ENCODE data around the gene GALNT1. TPM values are rescaled to one million over a fixed set of nuclear protein-coding genes. Genes with fewer than 3 reads are reported as not detected.

Gene GALNT1
- total RNA-seq, 6 donors from 2014 or later, result 15.0 to 70.9 (median 38.3) TPM

GRCh38 chr18:35697869-35698268 lies 116.3 kb downstream of the GALNT1 start:
- Histone ChIP-seq H3K4me1 (no peaks in the 10 kb centered on the region), H3K27me3 (no peaks in the 10 kb centered on the region)

GRCh38 chr18:35703043-35703688 lies 121.6 kb downstream of the GALNT1 start:
- no peak for DNase-seq
- H3K36me3 ChIP-seq, result peaks cover 0 to 23% (median 7%) of the 10 kb centered on the region in 4 donors
- no peak overlapping the region for H3K4me3 ChIP-seq
- ATAC-seq (ENCODE audit: low FRiP score in 2 of 2), result no peak
- no peaks in the 10 kb centered on the region for H3K9me3 ChIP-seq
- H3K4me1 ChIP-seq, result no peaks in the 10 kb centered on the region
- no peak overlapping the region for H3K27ac ChIP-seq
- H3K27me3 ChIP-seq, result no peaks in the 10 kb centered on the region
- TF ChIP-seq EP300 (IDR thresholded peaks at IDR 0.05) (no peak), POLR2AphosphoS5 (IDR thresholded peaks at IDR 0.05) (no peak), POLR2A (IDR thresholded peaks at IDR 0.05) (no peak), CTCF (IDR thresholded peaks at IDR 0.05) (no peak)

More at GRCh38 chr18:35697869-35698268, 116.3 kb downstream of the GALNT1 start:
- no peak for TF ChIP-seq POLR2A (IDR thresholded peaks at IDR 0.05)
- TF ChIP-seq CTCF (IDR thresholded peaks at IDR 0.05), result no peak
- TF ChIP-seq EP300 (IDR thresholded peaks at IDR 0.05), result no peak
- no peak for TF ChIP-seq POLR2AphosphoS5 (IDR thresholded peaks at IDR 0.05)
- ATAC-seq (ENCODE audit: low FRiP score in 2 of 2), result no peak
- no peak for DNase-seq
- no peaks in the 10 kb centered on the region for H3K9me3 ChIP-seq
- H3K4me3 ChIP-seq, result no peak overlapping the region
- H3K36me3 ChIP-seq, result peaks cover 0 to 9% (median 0%) of the 10 kb centered on the region in 4 donors
- WGBS, 2 donors, result 83 to 96% methylated on average over 7 of the region's 7 CpGs
- no peak overlapping the region for H3K27ac ChIP-seq

GRCh38 chr18:35705988-35706387 lies 124.4 kb downstream of the GALNT1 start:
- H3K27ac ChIP-seq, result no peak overlapping the region
- H3K9me3 ChIP-seq, result no peaks in the 10 kb centered on the region
- H3K4me1 ChIP-seq, result no peaks in the 10 kb centered on the region
- ATAC-seq (ENCODE audit: low FRiP score in 2 of 2) (no peak), DNase-seq (peak in 1 of 2 donors; percentile 25)
- no peak overlapping the region for H3K4me3 ChIP-seq
- peaks cover 0 to 37% (median 12%) of the 10 kb centered on the region in 4 donors for H3K36me3 ChIP-seq
- no peak for TF ChIP-seq POLR2A (IDR thresholded peaks at IDR 0.05)
- no peak for TF ChIP-seq CTCF (IDR thresholded peaks at IDR 0.05)
- no peak for TF ChIP-seq POLR2AphosphoS5 (IDR thresholded peaks at IDR 0.05)
- TF ChIP-seq EP300 (IDR thresholded peaks at IDR 0.05), result no peak
- no peaks in the 10 kb centered on the region for H3K27me3 ChIP-seq
- WGBS, 2 donors, result 94 to 95% methylated on average over 10 of the region's 10 CpGs

- DNase-seq (no peak), ATAC-seq (ENCODE audit: low FRiP score in 2 of 2) (no peak)
- no peak for TF ChIP-seq EP300 (IDR thresholded peaks at IDR 0.05)
- no peak for TF ChIP-seq CTCF (IDR thresholded peaks at IDR 0.05)
- no peak for TF ChIP-seq POLR2AphosphoS5 (IDR thresholded peaks at IDR 0.05)
- TF ChIP-seq POLR2A (IDR thresholded peaks at IDR 0.05), result no peak
- H3K27me3 ChIP-seq, result no peaks in the 10 kb centered on the region
- WGBS, 2 donors, result 92 to 93% methylated on average over 2 of the region's 2 CpGs
- no peak overlapping the region for H3K4me3 ChIP-seq
- H3K9me3 ChIP-seq, result no peaks in the 10 kb centered on the region
- no peaks in the 10 kb centered on the region for H3K4me1 ChIP-seq
- no peak overlapping the region for H3K27ac ChIP-seq
- peaks cover 0 to 41% (median 12%) of the 10 kb centered on the region in 4 donors for H3K36me3 ChIP-seq
Observed at GRCh38 chr18:35707247-35707646, 125.7 kb downstream of the GALNT1 start.

GRCh38 chr18:35707674-35708073 lies 126.1 kb downstream of the GALNT1 start:
- Histone ChIP-seq H3K36me3 (peaks cover 0 to 41% (median 12%) of the 10 kb centered on the region in 4 donors), H3K4me1 (no peaks in the 10 kb centered on the region), H3K4me3 (no peak overlapping the region), H3K27ac (no peak overlapping the region), H3K9me3 (no peaks in the 10 kb centered on the region), H3K27me3 (no peaks in the 10 kb centered on the region)
- 61 to 72% methylated on average over 6 of the region's 6 CpGs for WGBS, 2 donors
- peak in 1 of 2 donors; percentile 21 for DNase-seq
- TF ChIP-seq EP300 (IDR thresholded peaks at IDR 0.05), result no peak
- TF ChIP-seq POLR2AphosphoS5 (IDR thresholded peaks at IDR 0.05), result no peak
- no peak for TF ChIP-seq POLR2A (IDR thresholded peaks at IDR 0.05)
- no peak for TF ChIP-seq CTCF (IDR thresholded peaks at IDR 0.05)
- ATAC-seq (ENCODE audit: low FRiP score in 2 of 2), result no peak

Data from upper lobe of left lung (tissue), 6 donors.